ENCODE measurements around the gene TRIM51. TPM values are rescaled to one million over a fixed set of nuclear protein-coding genes. Genes with fewer than 3 reads are reported as not detected.

Gene TRIM51
- total and polyA plus RNA-seq, 2 of the 8 experiments (the other 6 are each of a cell fraction or from before 2014, with no cell fraction given), result not detected

DNA sequence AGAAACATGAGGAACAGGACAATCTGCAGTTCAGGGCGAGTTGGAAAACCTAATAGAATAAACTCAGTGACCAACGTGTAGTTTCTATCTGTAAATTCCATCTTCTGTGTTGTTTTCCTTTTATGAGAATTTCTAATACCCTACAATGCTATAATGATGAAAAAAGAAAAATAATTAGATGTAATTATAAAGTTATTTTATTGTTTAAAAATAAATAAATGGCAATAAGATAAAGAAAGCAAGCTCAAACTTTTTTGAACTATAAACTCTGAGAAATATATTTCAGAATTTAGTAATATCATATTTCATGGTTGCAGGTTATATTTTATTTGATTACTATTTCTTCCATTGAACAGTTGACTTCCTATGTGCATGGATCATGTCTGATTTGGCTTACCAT, 53.2 kb downstream of the TRIM51 start, which contains the start of gene OR5I1 (continued):
- no peak for TF ChIP-seq SUZ12 (IDR thresholded peaks at IDR 0.05; ENCODE audit: low read length)
- no peak for TF ChIP-seq SAP30 (IDR thresholded peaks at IDR 0.05; ENCODE audit: insufficient read depth, insufficient replicate concordance, low read length)

Small RNAs within 50 kb of the gene (small RNA-seq; reads per million reads assigned to genes)
- not detected for gene AC036111.3 (ENCODE audit: insufficient read depth)

Other genes with a start within 250 kb of the TRIM51 start
- not detected in 2 replicates for gene OR4P4, start 248.2 kb upstream of the TRIM51 start, total RNA-seq (2021; fragmentation: NEBNext Ultra II Directional; extraction: Animal tissue kit (Norgen Biotek cat#: 25700))
- not detected in 2 replicates for gene OR4P4, start 248.2 kb upstream of the TRIM51 start, polyA plus RNA-seq (2011; rRNA removed)
- not detected in 2 replicates for gene OR4S2, start 235.0 kb upstream of the TRIM51 start, total RNA-seq (2021; fragmentation: NEBNext Ultra II Directional; extraction: Animal tissue kit (Norgen Biotek cat#: 25700))
- not detected in 2 replicates for gene OR4S2, start 235.0 kb upstream of the TRIM51 start, polyA plus RNA-seq (2011; rRNA removed)
- not detected in 2 replicates for gene OR4C6, start 221.1 kb upstream of the TRIM51 start, total RNA-seq (2021; fragmentation: NEBNext Ultra II Directional; extraction: Animal tissue kit (Norgen Biotek cat#: 25700))
- not detected in 2 replicates for gene OR4C6, start 221.1 kb upstream of the TRIM51 start, polyA plus RNA-seq (2011; rRNA removed)
- not detected in 2 replicates for gene OR5D13, start 109.9 kb upstream of the TRIM51 start, total RNA-seq (2021; fragmentation: NEBNext Ultra II Directional; extraction: Animal tissue kit (Norgen Biotek cat#: 25700))
- not detected in 2 replicates for gene OR5D13, start 109.9 kb upstream of the TRIM51 start, polyA plus RNA-seq (2011; rRNA removed)
- not detected in 2 replicates for gene OR5D14, start 87.7 kb upstream of the TRIM51 start, total RNA-seq (2021; fragmentation: NEBNext Ultra II Directional; extraction: Animal tissue kit (Norgen Biotek cat#: 25700))
- not detected in 2 replicates for gene OR5D14, start 87.7 kb upstream of the TRIM51 start, polyA plus RNA-seq (2011; rRNA removed)
- gene OR5L1, start 71.9 kb upstream of the TRIM51 start, total RNA-seq (2021; fragmentation: NEBNext Ultra II Directional; extraction: Animal tissue kit (Norgen Biotek cat#: 25700)), result not detected in 2 replicates
- not detected in 2 replicates for gene OR5L1, start 71.9 kb upstream of the TRIM51 start, polyA plus RNA-seq (2011; rRNA removed)
- not detected in 2 replicates for gene OR5D18, start 63.7 kb upstream of the TRIM51 start, total RNA-seq (2021; fragmentation: NEBNext Ultra II Directional; extraction: Animal tissue kit (Norgen Biotek cat#: 25700))
- gene OR5D18, start 63.7 kb upstream of the TRIM51 start, polyA plus RNA-seq (2011; rRNA removed), result not detected in 2 replicates
- gene OR5L2, start 56.1 kb upstream of the TRIM51 start, total RNA-seq (2021; fragmentation: NEBNext Ultra II Directional; extraction: Animal tissue kit (Norgen Biotek cat#: 25700)), result not detected in 2 replicates
- not detected in 2 replicates for gene OR5L2, start 56.1 kb upstream of the TRIM51 start, polyA plus RNA-seq (2011; rRNA removed)
- not detected in 2 replicates for gene OR5D16, start 44.5 kb upstream of the TRIM51 start, total RNA-seq (2021; fragmentation: NEBNext Ultra II Directional; extraction: Animal tissue kit (Norgen Biotek cat#: 25700))
- not detected in 2 replicates for gene OR5D16, start 44.5 kb upstream of the TRIM51 start, polyA plus RNA-seq (2011; rRNA removed)
- gene OR5W2, start 31.3 kb downstream of the TRIM51 start, total RNA-seq (2021; fragmentation: NEBNext Ultra II Directional; extraction: Animal tissue kit (Norgen Biotek cat#: 25700)), result not detected in 2 replicates
- not detected in 2 replicates for gene OR5W2, start 31.3 kb downstream of the TRIM51 start, polyA plus RNA-seq (2011; rRNA removed)
- not detected in 2 replicates for gene OR5I1, start 53.1 kb downstream of the TRIM51 start, total RNA-seq (2021; fragmentation: NEBNext Ultra II Directional; extraction: Animal tissue kit (Norgen Biotek cat#: 25700))
- gene OR5I1, start 53.1 kb downstream of the TRIM51 start, polyA plus RNA-seq (2011; rRNA removed), result not detected in 2 replicates
- gene OR10AG1, start 86.6 kb downstream of the TRIM51 start, total RNA-seq (2021; fragmentation: NEBNext Ultra II Directional; extraction: Animal tissue kit (Norgen Biotek cat#: 25700)), result not detected in 2 replicates
- gene OR10AG1, start 86.6 kb downstream of the TRIM51 start, polyA plus RNA-seq (2011; rRNA removed), result not detected in 2 replicates
- gene OR5F1, start 111.3 kb downstream of the TRIM51 start, total RNA-seq (2021; fragmentation: NEBNext Ultra II Directional; extraction: Animal tissue kit (Norgen Biotek cat#: 25700)), result not detected in 2 replicates
- gene OR5F1, start 111.3 kb downstream of the TRIM51 start, polyA plus RNA-seq (2011; rRNA removed), result not detected in 2 replicates
- not detected in 2 replicates for gene OR5AS1, start 144.4 kb downstream of the TRIM51 start, total RNA-seq (2021; fragmentation: NEBNext Ultra II Directional; extraction: Animal tissue kit (Norgen Biotek cat#: 25700))
- gene OR5AS1, start 144.4 kb downstream of the TRIM51 start, polyA plus RNA-seq (2011; rRNA removed), result not detected in 2 replicates
- not detected in 2 replicates for gene OR8I2, start 210.0 kb downstream of the TRIM51 start, total RNA-seq (2021; fragmentation: NEBNext Ultra II Directional; extraction: Animal tissue kit (Norgen Biotek cat#: 25700))
- not detected in 2 replicates for gene OR8I2, start 210.0 kb downstream of the TRIM51 start, polyA plus RNA-seq (2011; rRNA removed)
- gene OR8H2, start 220.4 kb downstream of the TRIM51 start, total RNA-seq (2021; fragmentation: NEBNext Ultra II Directional; extraction: Animal tissue kit (Norgen Biotek cat#: 25700)), result not detected in 2 replicates
- gene OR8H2, start 220.4 kb downstream of the TRIM51 start, polyA plus RNA-seq (2011; rRNA removed), result not detected in 2 replicates
- not detected in 2 replicates for gene OR8H3, start 239.1 kb downstream of the TRIM51 start, total RNA-seq (2021; fragmentation: NEBNext Ultra II Directional; extraction: Animal tissue kit (Norgen Biotek cat#: 25700))
- gene OR8H3, start 239.1 kb downstream of the TRIM51 start, polyA plus RNA-seq (2011; rRNA removed), result not detected in 2 replicates